Testis (tissue), 3 donors: ENCODE measurements around the gene LEO1. TPM values are rescaled to one million over a fixed set of nuclear protein-coding genes. Genes with fewer than 3 reads are reported as not detected.

ENCODE experiments used
- DNase-seq: peaks from one replicate; pipeline ENCODE4 v3.0.0-alpha.2; 2019
- H3K27ac ChIP-seq, 2 donors: fragments of 200-600 bp; sonication (generic); one replicate each; pipeline ENCODE4 v1.5.1; 2019
- H3K27me3 ChIP-seq: fragments of 200-600 bp; sonication (generic); one replicate; pipeline ENCODE4 v1.5.1; 2019
- H3K36me3 ChIP-seq: fragments of 200-600 bp; sonication (generic); one replicate; pipeline ENCODE4 v1.5.1; 2017; ENCODE audit warnings: low read depth; ENCODE audit errors: missing control alignments
- H3K4me1 ChIP-seq: fragments of 200-600 bp; sonication (generic); one replicate; pipeline ENCODE4 v1.5.1; 2019
- H3K4me3 ChIP-seq, 2 donors: fragments of 200-600 bp; sonication (generic); one replicate each; pipeline ENCODE4 v1.5.1; 2017 to 2019
- H3K9me3 ChIP-seq: fragments of 200-600 bp; sonication (generic); one replicate; pipeline ENCODE4 v1.5.1; 2017
- POLR2A ChIP-seq: fragments of 450-650 bp; IDR thresholded peaks from one replicate; pipeline ENCODE4 v1.6.1; 2017; ENCODE audit warnings: antibody characterized with exemption, mild to moderate bottlenecking, moderate library complexity
- WGBS, 2 donors: methylation state at CpG; one replicate each; pipeline ENCODE4 v1.1.5; 2018; 5-methylcytosine and 5-hydroxymethylcytosine counted together
- intact Hi-C: fragments of 100-400 bp; cut with DNase I; formaldehyde crosslinking; loops from one replicate; pipeline ENCODE4 v1.15.1; 2023; ENCODE audit warnings: low total_unique reads
- polyA plus RNA-seq: library from polyadenylated mRNA; stranded (reverse); fragments of 350-450 nt; fragmentation: Illumina TruSeq; extraction: RNeasy Lipid Tissue Mini Kit (QIAGEN cat#74804); gene quantifications from one replicate; pipeline ENCODE4 v1.2.3, GENCODE V29; 2014; ENCODE audit warnings: low read depth, low replicate concordance; ENCODE audit not compliant: insufficient read depth
- total RNA-seq, 2 donors: library from RNA; depleted of rRNA; stranded (reverse); fragments of >200 nt; gene quantifications; one replicate each; pipeline ENCODE4 v1.2.3, GENCODE V29; 2016
- TF ChIP-seq, protein P1 (sequence below), 3 experiments: fragments of 450-650 bp in 2 of 3; fragments of 200-600 bp in 1 of 3; sonication (generic) in 1 of 3; IDR thresholded peaks; one replicate each; pipeline ENCODE4 v1.5.1; 2016 to 2019; ENCODE audit warnings: antibody characterized with exemption in 3 of 3, mild to moderate bottlenecking in 2 of 3, moderate library complexity in 1 of 3

The LEO1 gene
- total and polyA plus RNA-seq, 3 donors from 2014 or later: 8.2 to 21.0 (median 20.7) TPM

DNA sequence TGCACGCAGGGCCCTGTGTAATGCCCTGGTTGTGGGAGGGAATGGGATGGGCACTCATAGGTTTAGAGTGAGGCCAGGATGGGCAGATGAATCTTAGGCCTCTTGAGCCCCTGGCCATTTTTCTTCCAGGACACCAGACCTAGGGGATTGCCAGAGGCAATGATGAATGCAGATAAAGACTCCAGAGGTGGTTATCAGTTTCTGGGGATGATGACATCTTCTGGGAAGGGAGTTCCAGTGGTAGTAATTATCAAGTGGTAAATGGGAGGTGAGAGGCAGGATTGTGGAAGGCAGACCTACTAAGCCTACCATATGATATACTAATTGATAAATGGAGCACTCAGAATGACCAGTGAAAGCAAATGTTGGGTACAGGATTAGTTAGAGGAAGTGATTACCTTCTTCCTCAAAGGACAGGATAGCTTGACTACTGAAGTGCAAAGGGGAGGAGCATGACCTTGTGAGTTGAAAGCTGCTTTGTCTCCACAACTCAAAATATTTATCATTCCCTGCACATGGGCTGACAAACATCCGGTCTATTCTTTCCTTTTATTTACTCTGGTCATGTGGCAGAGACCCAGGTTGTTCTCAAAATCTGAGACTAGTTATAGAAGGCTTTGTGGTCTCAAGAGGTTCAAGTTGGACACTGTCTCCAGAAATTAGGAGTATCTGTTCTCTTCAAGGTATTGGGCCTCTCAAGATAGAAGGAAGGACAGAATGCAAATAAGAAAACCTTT lies 37.3 kb upstream of the LEO1 start:
- DNase-seq: no peak
- H3K9me3 ChIP-seq: no peaks in the 10 kb centered on the region
- H3K4me3 ChIP-seq: no peak overlapping the region
- no peak overlapping the region for H3K27ac ChIP-seq
- no peaks in the 10 kb centered on the region for H3K36me3 ChIP-seq
- TF ChIP-seq, protein P1, sequence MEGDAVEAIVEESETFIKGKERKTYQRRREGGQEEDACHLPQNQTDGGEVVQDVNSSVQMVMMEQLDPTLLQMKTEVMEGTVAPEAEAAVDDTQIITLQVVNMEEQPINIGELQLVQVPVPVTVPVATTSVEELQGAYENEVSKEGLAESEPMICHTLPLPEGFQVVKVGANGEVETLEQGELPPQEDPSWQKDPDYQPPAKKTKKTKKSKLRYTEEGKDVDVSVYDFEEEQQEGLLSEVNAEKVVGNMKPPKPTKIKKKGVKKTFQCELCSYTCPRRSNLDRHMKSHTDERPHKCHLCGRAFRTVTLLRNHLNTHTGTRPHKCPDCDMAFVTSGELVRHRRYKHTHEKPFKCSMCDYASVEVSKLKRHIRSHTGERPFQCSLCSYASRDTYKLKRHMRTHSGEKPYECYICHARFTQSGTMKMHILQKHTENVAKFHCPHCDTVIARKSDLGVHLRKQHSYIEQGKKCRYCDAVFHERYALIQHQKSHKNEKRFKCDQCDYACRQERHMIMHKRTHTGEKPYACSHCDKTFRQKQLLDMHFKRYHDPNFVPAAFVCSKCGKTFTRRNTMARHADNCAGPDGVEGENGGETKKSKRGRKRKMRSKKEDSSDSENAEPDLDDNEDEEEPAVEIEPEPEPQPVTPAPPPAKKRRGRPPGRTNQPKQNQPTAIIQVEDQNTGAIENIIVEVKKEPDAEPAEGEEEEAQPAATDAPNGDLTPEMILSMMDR (IDR thresholded peaks at IDR 0.05): no peak
- TF ChIP-seq POLR2A: no peak
- WGBS, 2 donors: 62 to 67% methylated on average over 2 of the region's 2 CpGs
- peaks cover 20% of the 10 kb centered on the region for H3K4me1 ChIP-seq
- no peaks in the 10 kb centered on the region for H3K27me3 ChIP-seq
- intact Hi-C loops: no loop called here

GRCh38 chr15:52008359-52008697 lies 36.8 kb upstream of the LEO1 start:
- Histone ChIP-seq H3K9me3 (no peaks in the 10 kb centered on the region), H3K27me3 (no peaks in the 10 kb centered on the region), H3K4me3 (no peak overlapping the region), H3K4me1 (peaks cover 15% of the 10 kb centered on the region), H3K36me3 (no peaks in the 10 kb centered on the region), H3K27ac (no peak overlapping the region)
- TF ChIP-seq POLR2A: no peak
- TF ChIP-seq, protein P1 (IDR thresholded peaks at IDR 0.05): no peak
- DNase-seq: no peak
- WGBS, 2 donors: 92 to 96% methylated on average over 5 of the region's 5 CpGs
- intact Hi-C loops: no loop called here

- no peak for TF ChIP-seq POLR2A
- TF ChIP-seq, protein P1 (IDR thresholded peaks at IDR 0.05): no peak
- Histone ChIP-seq H3K27me3 (no peaks in the 10 kb centered on the region), H3K27ac (no peak overlapping the region), H3K4me3 (no peak overlapping the region), H3K4me1 (peaks cover 7% of the 10 kb centered on the region), H3K9me3 (no peaks in the 10 kb centered on the region), H3K36me3 (no peaks in the 10 kb centered on the region)
- 61 to 72% methylated on average over 3 of the region's 3 CpGs for WGBS, 2 donors
- no peak for DNase-seq
- intact Hi-C loops: no loop called here
Observed at GRCh38 chr15:52006702-52007340, 35.2 kb upstream of the LEO1 start.

DNA sequence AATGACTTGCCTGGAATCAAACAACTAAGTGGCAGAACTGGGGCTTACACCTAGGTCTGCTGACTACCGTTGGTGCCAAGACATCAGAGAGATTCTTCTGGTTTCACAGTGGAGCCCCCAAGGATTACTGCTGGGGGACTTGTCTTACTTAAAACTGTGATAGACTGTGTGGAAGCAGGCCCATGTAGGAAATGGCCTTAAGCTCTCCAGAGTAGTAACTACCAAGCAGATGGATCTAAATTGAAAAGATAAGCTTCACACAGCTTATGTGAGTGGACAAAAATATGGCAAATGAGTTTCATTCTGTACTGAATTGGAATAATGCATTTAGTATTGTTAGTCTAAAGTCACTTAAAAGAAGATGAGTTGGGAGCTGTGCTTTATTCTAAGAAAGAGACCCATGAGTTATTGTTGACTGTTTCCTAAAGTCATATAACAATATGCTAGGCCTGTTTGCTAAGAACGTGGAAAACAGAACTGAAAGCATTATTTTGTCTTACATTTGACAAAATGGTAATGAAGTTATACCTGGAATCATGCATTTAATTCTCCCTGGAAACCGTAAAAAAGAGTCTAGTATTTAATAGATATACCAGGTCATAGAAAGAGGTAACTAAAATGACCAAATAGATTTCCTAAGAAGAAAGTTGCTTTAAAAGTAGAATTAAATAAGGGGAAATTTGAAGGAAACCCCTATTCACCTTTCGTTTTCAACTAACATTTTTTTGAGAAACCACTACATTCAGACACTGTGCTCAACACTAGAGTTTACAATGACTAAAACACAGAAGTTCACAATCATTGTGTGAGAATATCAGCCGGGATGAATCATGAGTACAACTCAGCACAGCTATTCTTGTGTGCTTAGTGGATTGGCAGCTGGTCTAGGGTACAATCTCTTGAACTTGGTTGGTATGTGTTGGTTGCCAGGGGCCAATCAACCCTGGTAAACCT lies 34.4 kb upstream of the LEO1 start:
- DNase-seq: no peak

More for the DNA sequence above, 34.4 kb upstream of the LEO1 start:
- no peaks in the 10 kb centered on the region for H3K27me3 ChIP-seq
- no peaks in the 10 kb centered on the region for H3K9me3 ChIP-seq
- no peak overlapping the region for H3K27ac ChIP-seq
- H3K4me3 ChIP-seq: no peak overlapping the region
- intact Hi-C loops: no loop called here
- 88 to 90% methylated on average over 5 of the region's 5 CpGs for WGBS, 2 donors
- H3K36me3 ChIP-seq: no peaks in the 10 kb centered on the region
- no peak for TF ChIP-seq POLR2A
- TF ChIP-seq, protein P1 (IDR thresholded peaks at IDR 0.05): no peak
- peaks cover 5% of the 10 kb centered on the region for H3K4me1 ChIP-seq
